Activated CD8-positive, alpha-beta memory T cell treated with anti-CD3 and anti-CD28 coated beads, Interleukin-2, amount 10 ng/mL, durations not matched to agents 7 days and 5 days (primary cell): Measurements from ENCODE around the gene KAT6B. TPM values are rescaled to one million over a fixed set of nuclear protein-coding genes. Genes with fewer than 3 reads are reported as not detected.
A peak's percentile ranks its signal among the peaks of the same experiment; 100 is the strongest.

Source experiments
- ATAC-seq: fragments of 150-1000 bp; cut with Tn5 transposase; one replicate; pipeline ENCODE4 v1.10.0; 2021; ENCODE audit warnings: moderate library complexity
- CTCF ChIA-PET: fragments of 350-600 bp; sonication (Branson Sonifier 250); formaldehyde crosslinking; loops from one replicate; lab custom pipeline; 2021; ENCODE audit warnings: antibody characterized with exemption; lab: Charles Lee
- DNase-seq: peaks from one replicate; pipeline ENCODE4 v3.0.0-alpha.2; 2020
- H3K27ac Mint-ChIP-seq: one replicate; pipeline ENCODE4 v1.8.0; 2021; ENCODE audit warnings: mild to moderate bottlenecking, mixed read lengths
- H3K27me3 Mint-ChIP-seq: one replicate; pipeline ENCODE4 v1.8.0; 2021; ENCODE audit warnings: mixed read lengths
- H3K36me3 Mint-ChIP-seq: one replicate; pipeline ENCODE4 v1.8.0; 2021; ENCODE audit warnings: mild to moderate bottlenecking, mixed read lengths
- H3K4me1 Mint-ChIP-seq: one replicate; pipeline ENCODE4 v1.8.0; 2021; ENCODE audit warnings: mixed read lengths
- H3K4me3 Mint-ChIP-seq: one replicate; pipeline ENCODE4 v1.8.0; 2021; ENCODE audit warnings: mild to moderate bottlenecking, moderate library complexity, mixed read lengths
- H3K9me3 Mint-ChIP-seq: one replicate; pipeline ENCODE4 v1.8.0; 2022; ENCODE audit warnings: low read depth, mixed read lengths
- total RNA-seq, 2 experiments: library from RNA; stranded (reverse); gene quantifications; one replicate each; pipeline ENCODE4 v1.2.3, GENCODE V29; 2021

KAT6B gene
- total RNA-seq, 2 experiments from 2014 or later, result 32.5 to 33.9 TPM

DNA sequence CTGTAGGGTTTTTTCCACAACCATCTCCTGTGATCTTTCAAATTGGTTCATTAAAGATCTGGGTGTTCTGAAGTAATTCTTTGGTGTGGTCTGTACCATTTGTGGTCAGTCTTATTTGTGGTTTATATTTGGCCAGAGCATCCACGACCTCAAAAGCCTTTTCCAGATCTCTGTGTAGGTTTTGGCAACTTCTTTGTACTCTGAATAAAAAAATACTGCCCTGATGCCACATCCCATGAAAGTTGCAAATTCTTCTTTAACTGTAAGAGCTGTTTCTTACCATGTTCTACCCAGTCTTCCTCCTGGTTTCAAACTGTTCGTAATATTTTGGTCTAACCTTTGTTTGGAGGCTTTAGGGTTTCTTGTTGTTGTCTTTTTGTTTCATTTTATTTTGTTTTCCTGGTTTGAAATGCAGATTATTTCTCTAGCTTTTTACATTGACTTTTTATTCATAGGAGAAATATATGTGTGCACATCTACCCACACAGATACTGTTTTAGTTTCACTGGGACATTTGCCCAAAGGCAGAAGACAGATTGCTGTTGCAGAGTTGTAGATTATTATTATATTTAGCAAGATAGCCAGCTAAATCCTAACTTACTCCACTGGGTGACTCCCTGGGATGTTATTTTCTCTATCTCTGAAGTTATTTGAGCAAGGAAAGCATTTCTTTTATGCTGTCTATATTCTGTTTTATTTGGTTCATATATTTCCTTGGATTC, 161.8 kb downstream of the KAT6B start:
- H3K27me3 Mint-ChIP-seq, result no peaks in the 10 kb centered on the region
- ATAC-seq (no peak), DNase-seq (no peak)
- peaks cover 29% of the 10 kb centered on the region for H3K36me3 Mint-ChIP-seq
- CTCF ChIA-PET, result interaction anchor here (1.5 kb wide), 1 partner anchor 31 kb away, joined by 4 read pairs; no protein-coding TSS in a partner anchor
- H3K27ac Mint-ChIP-seq, result no peak overlapping the region
- no peak overlapping the region for H3K4me3 Mint-ChIP-seq
- H3K4me1 Mint-ChIP-seq, result peaks cover 23% of the 10 kb centered on the region
- no peaks in the 10 kb centered on the region for H3K9me3 Mint-ChIP-seq

- no peak overlapping the region for H3K4me3 Mint-ChIP-seq
- DNase-seq (no peak), ATAC-seq (no peak)
- CTCF ChIA-PET, result no interaction called here
- peaks cover 30% of the 10 kb centered on the region for H3K36me3 Mint-ChIP-seq
- no peak overlapping the region for H3K27ac Mint-ChIP-seq
- no peaks in the 10 kb centered on the region for H3K9me3 Mint-ChIP-seq
- H3K27me3 Mint-ChIP-seq, result no peaks in the 10 kb centered on the region
- peaks cover 21% of the 10 kb centered on the region for H3K4me1 Mint-ChIP-seq
Measured at GRCh38 chr10:74988832-74989561, 162.6 kb downstream of the KAT6B start.

- DNase-seq (no peak), ATAC-seq (peak; percentile 91)
- H3K4me3 Mint-ChIP-seq, result no peak overlapping the region
- H3K4me1 Mint-ChIP-seq, result peaks cover 34% of the 10 kb centered on the region
- peaks cover 32% of the 10 kb centered on the region for H3K36me3 Mint-ChIP-seq
- no peaks in the 10 kb centered on the region for H3K9me3 Mint-ChIP-seq
- CTCF ChIA-PET, result interaction anchor here (0.7 to 1.1 kb wide), 2 partner anchors 13 to 244 kb away, joined by 3 read pairs; partner anchors contain the start of gene COMTD1
- peak overlapping the region; percentile 45 for H3K27ac Mint-ChIP-seq
- no peaks in the 10 kb centered on the region for H3K27me3 Mint-ChIP-seq
Measured at GRCh38 chr10:74991435-74991834, 165.0 kb downstream of the KAT6B start.

- no peak overlapping the region for H3K4me3 Mint-ChIP-seq
- ATAC-seq (no peak), DNase-seq (no peak)
- no peaks in the 10 kb centered on the region for H3K9me3 Mint-ChIP-seq
- H3K27ac Mint-ChIP-seq, result no peak overlapping the region
- no peaks in the 10 kb centered on the region for H3K27me3 Mint-ChIP-seq
- H3K36me3 Mint-ChIP-seq, result peaks cover 30% of the 10 kb centered on the region
- peaks cover 34% of the 10 kb centered on the region for H3K4me1 Mint-ChIP-seq
- CTCF ChIA-PET, result interaction anchor here (1.4 kb wide), 1 partner anchor 10 kb away, joined by 3 read pairs; no protein-coding TSS in a partner anchor
Measured at GRCh38 chr10:74992068-74992467, 165.7 kb downstream of the KAT6B start.

GRCh38 chr10:74993649-74994048, 167.2 kb downstream of the KAT6B start:
- Mint-ChIP-seq H3K4me1 (peaks cover 21% of the 10 kb centered on the region), H3K4me3 (no peak overlapping the region), H3K36me3 (peaks cover 30% of the 10 kb centered on the region), H3K27me3 (no peaks in the 10 kb centered on the region), H3K27ac (no peak overlapping the region), H3K9me3 (no peaks in the 10 kb centered on the region)
- DNase-seq (no peak), ATAC-seq (no peak)
- CTCF ChIA-PET, result interaction anchor here (0.6 kb wide), 1 partner anchor 13 kb away, joined by 3 read pairs; no protein-coding TSS in a partner anchor

- no peak overlapping the region for H3K4me3 Mint-ChIP-seq
- CTCF ChIA-PET, result interaction anchor here (0.7 kb wide), 1 partner anchor 33 kb away, joined by 3 read pairs; no protein-coding TSS in a partner anchor
- peaks cover 18% of the 10 kb centered on the region for H3K4me1 Mint-ChIP-seq
- no peaks in the 10 kb centered on the region for H3K27me3 Mint-ChIP-seq
- DNase-seq (no peak), ATAC-seq (peak; percentile 62)
- H3K27ac Mint-ChIP-seq, result peak overlapping the region; percentile 23
- peaks cover 28% of the 10 kb centered on the region for H3K36me3 Mint-ChIP-seq
- H3K9me3 Mint-ChIP-seq, result no peaks in the 10 kb centered on the region
Measured at GRCh38 chr10:74994854-74995253, 168.5 kb downstream of the KAT6B start.

- ATAC-seq (no peak), DNase-seq (no peak)
- CTCF ChIA-PET, result interaction anchor here (0.8 kb wide), 1 partner anchor 256 kb away, joined by 3 read pairs; no protein-coding TSS in a partner anchor
- Mint-ChIP-seq H3K4me3 (no peak overlapping the region), H3K27me3 (no peaks in the 10 kb centered on the region), H3K27ac (no peak overlapping the region), H3K4me1 (peaks cover 20% of the 10 kb centered on the region), H3K9me3 (no peaks in the 10 kb centered on the region), H3K36me3 (peaks cover 27% of the 10 kb centered on the region)
Measured at GRCh38 chr10:74995806-74996205, 169.4 kb downstream of the KAT6B start.

GRCh38 chr10:74997163-74997562, 170.8 kb downstream of the KAT6B start:
- Mint-ChIP-seq H3K4me3 (no peak overlapping the region), H3K9me3 (no peaks in the 10 kb centered on the region), H3K27me3 (no peaks in the 10 kb centered on the region), H3K27ac (no peak overlapping the region), H3K4me1 (peaks cover 24% of the 10 kb centered on the region), H3K36me3 (peaks cover 21% of the 10 kb centered on the region)
- DNase-seq (no peak), ATAC-seq (no peak)
- CTCF ChIA-PET, result interaction anchor here (1.3 kb wide), 1 partner anchor 23 kb away, joined by 3 read pairs; no protein-coding TSS in a partner anchor

GRCh38 chr10:75000748-75001321, 174.4 kb downstream of the KAT6B start:
- H3K27ac Mint-ChIP-seq, result no peak overlapping the region
- H3K36me3 Mint-ChIP-seq, result peaks cover 5% of the 10 kb centered on the region
- H3K4me3 Mint-ChIP-seq, result no peak overlapping the region
- CTCF ChIA-PET, result no interaction called here
- H3K4me1 Mint-ChIP-seq, result peaks cover 11% of the 10 kb centered on the region
- H3K27me3 Mint-ChIP-seq, result no peaks in the 10 kb centered on the region
- no peak for DNase-seq
- no peaks in the 10 kb centered on the region for H3K9me3 Mint-ChIP-seq
- no peak for ATAC-seq

DNA sequence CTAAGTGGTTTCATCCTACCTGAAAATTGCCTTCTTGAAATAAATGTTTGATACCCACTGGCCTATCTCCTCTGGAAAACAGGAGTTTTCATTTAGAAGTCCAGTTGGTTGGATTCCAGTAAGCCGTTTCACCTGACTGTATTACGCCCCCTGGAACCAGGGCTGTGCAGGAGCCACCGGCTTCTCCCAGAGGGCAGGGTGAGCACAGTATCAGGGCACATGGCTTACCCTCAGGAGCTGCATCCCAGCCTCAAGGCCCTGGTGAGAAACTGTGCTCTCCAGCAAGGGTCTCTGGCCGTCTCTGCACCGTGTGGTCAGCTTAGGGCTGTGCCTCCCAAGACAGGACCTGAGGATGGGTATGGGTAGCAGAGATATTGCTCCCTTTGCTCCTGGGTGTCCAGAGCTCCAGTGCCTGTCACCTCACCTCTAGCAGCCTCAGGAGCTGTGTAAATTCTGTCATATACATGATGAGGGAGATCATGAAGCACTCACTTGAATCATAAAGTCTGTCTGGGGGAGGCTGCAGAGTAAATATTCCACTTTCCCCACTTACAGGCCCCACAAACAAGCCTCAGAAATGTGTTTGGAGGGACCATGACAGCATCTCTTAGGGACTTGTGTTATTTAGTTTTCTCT, 175.4 kb downstream of the KAT6B start:
- H3K27me3 Mint-ChIP-seq, result no peaks in the 10 kb centered on the region
- H3K27ac Mint-ChIP-seq, result no peak overlapping the region

DNA sequence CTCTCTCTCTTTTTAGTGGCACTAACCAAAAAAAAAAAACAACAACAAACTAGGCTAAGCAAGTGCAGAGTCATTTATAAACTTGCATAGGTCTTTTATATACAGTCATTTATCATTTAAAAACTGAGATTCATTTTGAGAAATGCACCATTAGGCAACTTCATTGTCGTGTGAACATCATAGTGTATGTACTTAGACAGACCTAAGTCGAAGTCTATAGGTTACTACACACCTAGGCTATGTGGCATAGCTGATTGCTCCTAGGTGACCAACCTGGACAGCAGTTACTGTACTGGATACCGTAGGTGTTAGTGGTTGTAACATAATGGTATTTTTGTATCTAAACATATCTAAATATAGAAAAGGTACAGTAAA, 175.9 kb downstream of the KAT6B start:
- H3K27ac Mint-ChIP-seq, result no peak overlapping the region
- CTCF ChIA-PET, result no interaction called here
- ATAC-seq (no peak), DNase-seq (no peak)
- H3K27me3 Mint-ChIP-seq, result no peaks in the 10 kb centered on the region
- no peaks in the 10 kb centered on the region for H3K9me3 Mint-ChIP-seq
- peaks cover 5% of the 10 kb centered on the region for H3K36me3 Mint-ChIP-seq
- no peak overlapping the region for H3K4me3 Mint-ChIP-seq
- peaks cover 16% of the 10 kb centered on the region for H3K4me1 Mint-ChIP-seq

More for the DNA sequence above, 175.4 kb downstream of the KAT6B start:
- CTCF ChIA-PET, result no interaction called here
- no peak for ATAC-seq
- Mint-ChIP-seq H3K9me3 (no peaks in the 10 kb centered on the region), H3K36me3 (peaks cover 2% of the 10 kb centered on the region), H3K4me3 (no peak overlapping the region), H3K4me1 (peaks cover 11% of the 10 kb centered on the region)
- no peak for DNase-seq

DNA sequence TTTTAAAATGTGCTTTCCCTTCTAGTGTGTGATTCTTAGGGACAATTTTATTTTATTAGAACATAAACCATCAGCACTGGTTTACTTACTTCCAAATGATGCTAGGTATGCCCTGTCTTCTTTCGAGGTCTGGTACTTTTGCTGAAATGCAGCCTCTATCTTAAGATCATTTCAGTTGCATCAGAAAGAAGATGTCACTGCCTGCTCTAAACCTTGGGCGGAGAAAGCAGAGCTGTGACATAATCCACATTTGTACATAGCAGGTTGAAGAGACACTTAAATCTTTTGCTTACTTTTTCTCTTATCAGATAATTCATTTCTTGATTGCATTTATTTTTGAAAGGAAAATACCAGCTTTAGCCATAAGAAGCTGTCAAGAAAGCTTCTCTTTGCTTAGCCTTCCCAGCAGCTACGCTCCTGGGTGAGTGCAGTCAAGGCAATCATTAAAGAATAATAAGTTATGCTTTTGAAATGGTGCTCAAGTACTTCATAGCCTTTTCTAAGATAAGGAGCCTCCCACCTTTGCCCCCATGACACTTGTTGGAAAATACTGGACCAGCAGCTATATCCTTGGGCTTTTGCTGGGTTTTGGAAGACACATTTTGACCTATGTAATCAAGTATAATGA, 176.7 kb downstream of the KAT6B start:
- peaks cover 5% of the 10 kb centered on the region for H3K36me3 Mint-ChIP-seq
- no peaks in the 10 kb centered on the region for H3K9me3 Mint-ChIP-seq
- H3K27ac Mint-ChIP-seq, result no peak overlapping the region
- ATAC-seq (no peak), DNase-seq (no peak)
- CTCF ChIA-PET, result interaction anchor here (1.1 kb wide), 1 partner anchor 11 kb away, joined by 4 read pairs; no protein-coding TSS in a partner anchor
- no peaks in the 10 kb centered on the region for H3K27me3 Mint-ChIP-seq
- H3K4me3 Mint-ChIP-seq, result no peak overlapping the region
- peaks cover 23% of the 10 kb centered on the region for H3K4me1 Mint-ChIP-seq
